IMR-90 (cell line): ENCODE measurements around the gene EGFR. TPM values are rescaled to one million over a fixed set of nuclear protein-coding genes. Genes with fewer than 3 reads are reported as not detected.

Experiments
- ATAC-seq: fragments of 200-7000 bp; cut with Tn5 transposase; 2 replicates; pipeline ENCODE4 v1.9.1; 2020; ENCODE audit warnings: low read depth, mild to moderate bottlenecking, moderate library complexity
- BruUV-seq: library from RNA; stranded (reverse); fragments of 400-500 nt; replicated peaks from 2 replicates; lab custom pipeline; 2021; lab: Mats Ljungman, UMichigan
- CTCF ChIA-PET: fragments of 300-600 bp; formaldehyde crosslinking; extraction: SDS; loops from one replicate; lab custom pipeline; 2021; ENCODE audit warnings: antibody characterized with exemption; lab: Yijun Ruan, JAX
- POLR2A ChIA-PET: fragments of 300-600 bp; sonication (Branson Sonifier 250); formaldehyde crosslinking; loops from one replicate; lab custom pipeline; 2022; ENCODE audit warnings: antibody characterized with exemption; ENCODE audit not compliant: unreplicated experiment; lab: Charles Lee
- DNase-seq: peaks from one replicate; pipeline ENCODE4 v3.0.0; 2013
- H2AFZ ChIP-seq: replicated peaks from 2 replicates; pipeline ENCODE3; 2013; ENCODE audit warnings: low read length, mild to moderate bottlenecking; ENCODE audit not compliant: poor library complexity
- H2AK5ac ChIP-seq: 2 replicates; pipeline ENCODE4 v1.6.1; 2013; ENCODE audit warnings: low read depth, low read length, inconsistent platforms
- H2AK9ac ChIP-seq: replicated peaks from 2 replicates; pipeline ENCODE3; 2013; ENCODE audit warnings: mild to moderate bottlenecking, low read depth, low read length, moderate library complexity; ENCODE audit not compliant: poor library complexity
- H2BK120ac ChIP-seq: 2 replicates; pipeline ENCODE4 v1.6.1; 2013; ENCODE audit warnings: low read depth, low read length, inconsistent platforms
- H2BK15ac ChIP-seq: 3 replicates; pipeline ENCODE4 v1.6.1; 2013; ENCODE audit warnings: low read depth, low read length, inconsistent platforms
- H2BK20ac ChIP-seq: 2 replicates; pipeline ENCODE4 v1.6.1; 2013; ENCODE audit warnings: low read depth, mild to moderate bottlenecking, inconsistent platforms, low read length, moderate library complexity
- H2BK5ac ChIP-seq: 2 replicates; pipeline ENCODE4 v1.6.1; 2013; ENCODE audit warnings: mild to moderate bottlenecking, low read depth, low read length, inconsistent platforms; ENCODE audit not compliant: poor library complexity, severe bottlenecking
- H3K14ac ChIP-seq: replicated peaks from 2 replicates; pipeline ENCODE4 v1.6.1; 2013; ENCODE audit warnings: low read depth, low read length, inconsistent platforms
- H3K18ac ChIP-seq: 2 replicates; pipeline ENCODE4 v1.6.1; 2013; ENCODE audit warnings: low read depth, low read length, control low read depth
- H3K23ac ChIP-seq: 2 replicates; pipeline ENCODE4 v1.6.1; 2013; ENCODE audit warnings: low read depth, low read length, inconsistent platforms
- H3K27ac ChIP-seq: 2 replicates; pipeline ENCODE4 v1.5.1; 2013; ENCODE audit warnings: mild to moderate bottlenecking, control low read depth, low read length; ENCODE audit not compliant: insufficient read depth
- H3K27me3 ChIP-seq: 2 replicates; pipeline ENCODE4 v1.6.1; 2013; ENCODE audit warnings: low read length; ENCODE audit not compliant: control insufficient read depth, insufficient read depth
- H3K36me3 ChIP-seq: 2 replicates; pipeline ENCODE4 v1.6.1; 2013; ENCODE audit warnings: low read length, mixed read lengths; ENCODE audit not compliant: control insufficient read depth, insufficient read depth
- H3K4ac ChIP-seq: 2 replicates; pipeline ENCODE4 v1.6.1; 2013; ENCODE audit warnings: low read depth, low read length, inconsistent platforms
- H3K4me1 ChIP-seq: 2 replicates; pipeline ENCODE4 v1.6.1; 2013; ENCODE audit warnings: low read length, mixed read lengths; ENCODE audit not compliant: control insufficient read depth, insufficient read depth
- H3K4me2 ChIP-seq: 2 replicates; pipeline ENCODE4 v1.6.1; 2013; ENCODE audit warnings: low read depth, mild to moderate bottlenecking, control low read depth, low read length, moderate library complexity
- H3K4me3 ChIP-seq: 2 replicates; pipeline ENCODE4 v1.5.1; 2013; ENCODE audit warnings: low read depth, mild to moderate bottlenecking, control low read depth, low read length, moderate library complexity; ENCODE audit not compliant: insufficient read depth
- H3K56ac ChIP-seq: 2 replicates; pipeline ENCODE4 v1.6.1; 2013; ENCODE audit warnings: low read length, inconsistent platforms; ENCODE audit not compliant: insufficient read depth; ENCODE audit errors: extremely low read depth
- H3K79me1 ChIP-seq, 2 experiments: 2 replicates each; pipeline ENCODE4 v1.6.1; 2013; ENCODE audit warnings: low read length in 2 of 2, inconsistent platforms in 1 of 2, low read depth in 1 of 2
- H3K9ac ChIP-seq: 2 replicates; pipeline ENCODE4 v1.6.1; 2013; ENCODE audit warnings: low read depth, low read length, control low read depth
- H3K9me1 ChIP-seq: 2 replicates; pipeline ENCODE4 v1.6.1; 2013; ENCODE audit warnings: low read length, inconsistent platforms; ENCODE audit not compliant: insufficient read depth
- H3K9me3 ChIP-seq: 2 replicates; pipeline ENCODE4 v1.6.1; 2013; ENCODE audit warnings: low read length; ENCODE audit not compliant: control insufficient read depth, insufficient read depth
- H4K20me1 ChIP-seq: 2 replicates; pipeline ENCODE4 v1.6.1; 2013; ENCODE audit warnings: low read length, inconsistent platforms; ENCODE audit not compliant: insufficient read depth
- H4K5ac ChIP-seq: 2 replicates; pipeline ENCODE4 v1.6.1; 2013; ENCODE audit warnings: mild to moderate bottlenecking, low read depth, low read length, control low read depth
- H4K8ac ChIP-seq, 2 experiments: 2 replicates each; pipeline ENCODE4 v1.6.1; 2013; ENCODE audit warnings: low read depth in 2 of 2, low read length in 2 of 2, control low read depth in 1 of 2, inconsistent platforms in 1 of 2
- H4K91ac ChIP-seq: 2 replicates; pipeline ENCODE4 v1.6.1; 2013; ENCODE audit warnings: low read depth, low read length, inconsistent platforms; ENCODE audit not compliant: insufficient read depth
- BHLHE40 ChIP-seq: fragments of 150-350 bp; IDR thresholded peaks from 2 replicates; pipeline ENCODE4 v1.6.1; 2016; ENCODE audit warnings: mild to moderate bottlenecking, low read depth, low read length
- CEBPB ChIP-seq: IDR thresholded peaks from 2 replicates; pipeline ENCODE4 v1.6.1; 2012; ENCODE audit warnings: low read depth, low read length, improper control_type of control experiment
- CHD1 ChIP-seq: IDR thresholded peaks from 2 replicates; pipeline ENCODE4 v1.6.1; 2012; ENCODE audit warnings: low read depth, low read length, improper control_type of control experiment
- ELK1 ChIP-seq: fragments of 150-350 bp; IDR thresholded peaks from 2 replicates; pipeline ENCODE4 v1.6.1; 2016; ENCODE audit warnings: low read depth, mild to moderate bottlenecking, low read length, moderate library complexity, borderline replicate concordance
- FOS ChIP-seq: fragments of 150-350 bp; IDR thresholded peaks from 2 replicates; pipeline ENCODE4 v1.6.1; 2016; ENCODE audit warnings: low read depth, low read length
- MAFK ChIP-seq: IDR thresholded peaks from 2 replicates; pipeline ENCODE4 v1.6.1; 2012; ENCODE audit warnings: low read depth, low read length, improper control_type of control experiment
- MAZ ChIP-seq: IDR thresholded peaks from 2 replicates; pipeline ENCODE4 v1.6.1; 2012; ENCODE audit warnings: low read depth, mild to moderate bottlenecking, low read length, improper control_type of control experiment, moderate library complexity, borderline replicate concordance
- MXI1 ChIP-seq: IDR thresholded peaks from 2 replicates; pipeline ENCODE4 v1.6.1; 2012; ENCODE audit warnings: low read depth, mild to moderate bottlenecking, low read length, moderate library complexity, borderline replicate concordance
- POLR2A ChIP-seq: IDR thresholded peaks from 2 replicates; pipeline ENCODE4 v1.6.1; 2012; ENCODE audit warnings: mild to moderate bottlenecking, low read depth, low read length
- RAD21 ChIP-seq: IDR thresholded peaks from 2 replicates; pipeline ENCODE4 v1.6.1; 2012; ENCODE audit warnings: low read length, improper control_type of control experiment
- RCOR1 ChIP-seq: IDR thresholded peaks from 2 replicates; pipeline ENCODE4 v1.6.1; 2012; ENCODE audit warnings: mild to moderate bottlenecking, low read length, improper control_type of control experiment; ENCODE audit not compliant: insufficient replicate concordance
- RFX5 ChIP-seq: IDR thresholded peaks from 2 replicates; pipeline ENCODE4 v1.8.0; 2012; ENCODE audit warnings: low read depth, mild to moderate bottlenecking, low read length, moderate library complexity
- SMC3 ChIP-seq: fragments of 150-350 bp; IDR thresholded peaks from 2 replicates; pipeline ENCODE4 v1.6.1; 2016; ENCODE audit warnings: low read depth, mild to moderate bottlenecking, antibody characterized with exemption, low read length, moderate library complexity
- WGBS, 2 experiments: methylation state at CpG; one replicate each; pipeline versions ENCODE4 v1.1.5 to v1.1.7; 2013; ENCODE audit warnings: missing lambda C conversion rate in 2 of 2; ENCODE audit not compliant: insufficient read length in 1 of 2; ENCODE audit errors: extremely low coverage in 2 of 2; 5-methylcytosine and 5-hydroxymethylcytosine counted together
- dilution Hi-C: fragments of 300-500 bp; cut with HindIII; formaldehyde crosslinking; loops from one replicate; pipeline ENCODE4 v1.14.3; 2018; ENCODE audit warnings: low sequenced_read_pairs; ENCODE audit not compliant: unreplicated experiment
- in situ Hi-C: fragments of 300-500 bp; cut with MboI; formaldehyde crosslinking; loops from 3 replicates; pipeline ENCODE4 v1.14.3; 2019; ENCODE audit warnings: low sequenced_read_pairs, inconsistent platforms, mixed read lengths
- intact Hi-C: fragments of 100-400 bp; cut with micrococcal nuclease; formaldehyde crosslinking; loops from 2 replicates; pipeline ENCODE4 v1.10.0; 2022
- polyA plus RNA-seq, 3 experiments: library from polyadenylated mRNA; depleted of rRNA; stranded (reverse); fragments of >200 nt; gene quantifications; 2 replicates each; pipeline ENCODE4 v1.2.3, GENCODE V29; 2012; ENCODE audit warnings: low replicate concordance in 1 of 3
- total RNA-seq: library from RNA; depleted of rRNA; stranded (reverse); fragments of >200 nt; gene quantifications from 2 replicates; pipeline ENCODE4 v1.2.3, GENCODE V29; 2012
- TF ChIP-seq, protein P1 (sequence below): conservative IDR thresholded peaks from 2 replicates; pipeline ENCODE4 v1.5.1; 2012; ENCODE audit warnings: mild to moderate bottlenecking, low read depth, low read length, improper control_type of control experiment
- TF ChIP-seq, protein P2 (sequence below): fragments of 150-350 bp; IDR thresholded peaks from 2 replicates; pipeline ENCODE4 v1.6.1; 2017; ENCODE audit warnings: mild to moderate bottlenecking, antibody characterized with exemption, low read length, low read depth

Gene EGFR
- total and polyA plus RNA-seq, 2 of the 4 experiments (the other 2 are of a cell fraction): 36.9 to 60.4 TPM

DNA sequence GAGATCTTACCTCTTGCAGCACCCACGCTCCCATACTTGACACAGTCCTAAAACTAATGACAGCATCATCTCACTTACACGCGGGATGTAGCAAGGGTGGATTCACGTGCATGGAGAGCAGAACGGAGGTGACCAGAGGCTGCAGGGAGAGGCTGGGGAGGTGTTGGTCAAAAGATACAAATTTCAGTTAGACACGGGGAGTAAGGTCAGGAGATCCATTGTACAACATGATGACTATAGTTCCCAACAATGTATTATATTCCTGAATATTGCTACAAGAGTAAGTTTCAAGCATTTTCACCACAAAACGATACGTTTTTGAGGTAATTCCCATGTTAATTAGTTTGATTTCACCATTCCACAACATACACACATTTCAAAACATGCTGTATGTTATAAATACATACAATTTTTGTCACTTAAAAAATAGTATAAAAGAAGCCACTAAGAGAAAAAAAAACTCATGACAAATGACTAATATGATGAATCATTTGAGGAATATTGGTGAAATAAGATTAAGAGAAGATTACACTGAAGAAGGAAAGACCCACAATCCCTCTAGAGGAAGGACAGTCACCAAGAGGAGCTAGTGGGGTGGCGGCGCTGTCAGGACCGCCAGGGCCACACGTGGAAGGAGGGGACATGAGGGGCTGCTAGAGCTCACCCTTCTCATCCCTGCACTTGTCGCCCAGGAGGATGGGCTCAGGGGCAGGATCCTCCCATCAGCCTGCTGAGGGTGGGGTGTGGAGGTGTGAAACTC lies 49.4 kb upstream of the EGFR start:
- Histone ChIP-seq H3K14ac (no peak overlapping the region; the same call in 1 of the 2 replicates), H4K5ac (no peak overlapping the region; the same call in 1 of the 2 replicates), H3K23ac (no peak overlapping the region), H3K4ac (no peak overlapping the region), H2AK9ac (peak overlapping the region; percentile 82), H3K4me3 (no peak overlapping the region), H2AK5ac (peak overlapping the region; percentile 69), H2BK20ac (no peak overlapping the region), H3K9ac (no peak overlapping the region), H2BK5ac (no peak overlapping the region), H4K8ac (no peak overlapping the region), H3K18ac (no peak overlapping the region; the same call in 1 of the 2 replicates), H3K36me3 (no peaks in the 10 kb centered on the region), H3K4me2 (no peak overlapping the region), H3K27ac (no peak overlapping the region), H3K79me1 (no peaks in the 10 kb centered on the region), H2BK120ac (no peak overlapping the region), H2BK15ac (no peak overlapping the region; the same call in 2 of the 3 replicates), H2AFZ (peak overlapping the region; percentile 83), H3K4me1 (peaks cover 7% of the 10 kb centered on the region), H3K9me1 (peaks cover 13% of the 10 kb centered on the region), H4K91ac (no peak overlapping the region), H3K27me3 (no peaks in the 10 kb centered on the region), H3K9me3 (no peaks in the 10 kb centered on the region; the same call in 1 of the 2 replicates), H4K20me1 (no peaks in the 10 kb centered on the region), H3K56ac (no peak overlapping the region)
- dilution Hi-C loops (no loop called here), in situ Hi-C loops (no loop called here), intact Hi-C loops (no loop called here)
- POLR2A ChIA-PET: no interaction called here
- no CpG with 5 or more reads among the region's 13 CpGs for WGBS, 2 experiments
- DNase-seq (peak; percentile 17), ATAC-seq (no peak)
- no TSS peak for BruUV-seq
- CTCF ChIA-PET: no interaction called here
- TF ChIP-seq BHLHE40 (no peak), MAFK (no peak), FOS (no peak), RCOR1 (no peak), ELK1 (no peak), SMC3 (no peak), RFX5 (no peak), MXI1 (no peak), MAZ (no peak), POLR2A (no peak), CHD1 (no peak), RAD21 (no peak), CEBPB (no peak)
- TF ChIP-seq, protein P1, sequence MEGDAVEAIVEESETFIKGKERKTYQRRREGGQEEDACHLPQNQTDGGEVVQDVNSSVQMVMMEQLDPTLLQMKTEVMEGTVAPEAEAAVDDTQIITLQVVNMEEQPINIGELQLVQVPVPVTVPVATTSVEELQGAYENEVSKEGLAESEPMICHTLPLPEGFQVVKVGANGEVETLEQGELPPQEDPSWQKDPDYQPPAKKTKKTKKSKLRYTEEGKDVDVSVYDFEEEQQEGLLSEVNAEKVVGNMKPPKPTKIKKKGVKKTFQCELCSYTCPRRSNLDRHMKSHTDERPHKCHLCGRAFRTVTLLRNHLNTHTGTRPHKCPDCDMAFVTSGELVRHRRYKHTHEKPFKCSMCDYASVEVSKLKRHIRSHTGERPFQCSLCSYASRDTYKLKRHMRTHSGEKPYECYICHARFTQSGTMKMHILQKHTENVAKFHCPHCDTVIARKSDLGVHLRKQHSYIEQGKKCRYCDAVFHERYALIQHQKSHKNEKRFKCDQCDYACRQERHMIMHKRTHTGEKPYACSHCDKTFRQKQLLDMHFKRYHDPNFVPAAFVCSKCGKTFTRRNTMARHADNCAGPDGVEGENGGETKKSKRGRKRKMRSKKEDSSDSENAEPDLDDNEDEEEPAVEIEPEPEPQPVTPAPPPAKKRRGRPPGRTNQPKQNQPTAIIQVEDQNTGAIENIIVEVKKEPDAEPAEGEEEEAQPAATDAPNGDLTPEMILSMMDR: no peak
- TF ChIP-seq, protein P2, sequence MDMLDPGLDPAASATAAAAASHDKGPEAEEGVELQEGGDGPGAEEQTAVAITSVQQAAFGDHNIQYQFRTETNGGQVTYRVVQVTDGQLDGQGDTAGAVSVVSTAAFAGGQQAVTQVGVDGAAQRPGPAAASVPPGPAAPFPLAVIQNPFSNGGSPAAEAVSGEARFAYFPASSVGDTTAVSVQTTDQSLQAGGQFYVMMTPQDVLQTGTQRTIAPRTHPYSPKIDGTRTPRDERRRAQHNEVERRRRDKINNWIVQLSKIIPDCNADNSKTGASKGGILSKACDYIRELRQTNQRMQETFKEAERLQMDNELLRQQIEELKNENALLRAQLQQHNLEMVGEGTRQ: no peak
